MM.1S (cell line): ENCODE measurements around the gene ANKRD13D.

ENCODE experiments used
- EZH2 ChIP-seq: fragments of 300-600 bp; sonication (generic); optimal IDR thresholded peaks from 2 replicates; pipeline ENCODE3; 2017; ENCODE audit warnings: low read depth, mild to moderate bottlenecking, antibody characterized with exemption, low read length, mixed read lengths
- TF ChIP-seq, protein P1 (sequence below): fragments of 300-600 bp; sonication (generic); IDR thresholded peaks from 2 replicates; pipeline ENCODE4 v1.5.1; 2016; ENCODE audit warnings: antibody characterized with exemption, low read length, mixed read lengths

GRCh38 chr11:67264877-67265632 is 24.0 kb upstream of the ANKRD13D start:
- TF ChIP-seq, protein P1, sequence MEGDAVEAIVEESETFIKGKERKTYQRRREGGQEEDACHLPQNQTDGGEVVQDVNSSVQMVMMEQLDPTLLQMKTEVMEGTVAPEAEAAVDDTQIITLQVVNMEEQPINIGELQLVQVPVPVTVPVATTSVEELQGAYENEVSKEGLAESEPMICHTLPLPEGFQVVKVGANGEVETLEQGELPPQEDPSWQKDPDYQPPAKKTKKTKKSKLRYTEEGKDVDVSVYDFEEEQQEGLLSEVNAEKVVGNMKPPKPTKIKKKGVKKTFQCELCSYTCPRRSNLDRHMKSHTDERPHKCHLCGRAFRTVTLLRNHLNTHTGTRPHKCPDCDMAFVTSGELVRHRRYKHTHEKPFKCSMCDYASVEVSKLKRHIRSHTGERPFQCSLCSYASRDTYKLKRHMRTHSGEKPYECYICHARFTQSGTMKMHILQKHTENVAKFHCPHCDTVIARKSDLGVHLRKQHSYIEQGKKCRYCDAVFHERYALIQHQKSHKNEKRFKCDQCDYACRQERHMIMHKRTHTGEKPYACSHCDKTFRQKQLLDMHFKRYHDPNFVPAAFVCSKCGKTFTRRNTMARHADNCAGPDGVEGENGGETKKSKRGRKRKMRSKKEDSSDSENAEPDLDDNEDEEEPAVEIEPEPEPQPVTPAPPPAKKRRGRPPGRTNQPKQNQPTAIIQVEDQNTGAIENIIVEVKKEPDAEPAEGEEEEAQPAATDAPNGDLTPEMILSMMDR, result no peak
- TF ChIP-seq EZH2, result no peak
